CD14-positive monocyte (primary cell): Measurements from ENCODE around the gene HKDC1. TPM values are rescaled to one million over a fixed set of nuclear protein-coding genes. Genes with fewer than 3 reads are reported as not detected.
A peak's percentile ranks its signal among the peaks of the same experiment; 100 is the strongest.

ENCODE experiments used
- DNase-seq, 3 donors: peaks; one replicate each; pipeline ENCODE4 v3.0.0-alpha.2; 2011 to 2022
- H2AFZ ChIP-seq: 2 replicates; pipeline ENCODE4 v1.6.0; 2012; ENCODE audit warnings: mild to moderate bottlenecking, low read depth, low read length, inconsistent platforms; ENCODE audit not compliant: insufficient read depth, poor library complexity, severe bottlenecking
- H3K27ac ChIP-seq, 2 donors: 1 replicate in 1 of 2; 2 replicates in 1 of 2; pipeline ENCODE4 v1.5.1; 2012 to 2013; ENCODE audit warnings: low read length in 2 of 2, control low read depth in 1 of 2, inconsistent platforms in 1 of 2, low read depth in 1 of 2, mild to moderate bottlenecking in 1 of 2
- H3K27me3 ChIP-seq, 2 donors: one replicate each; pipeline versions ENCODE4 v1.6.0 to v1.6.1; 2011 to 2013; ENCODE audit warnings: low read length in 2 of 2; ENCODE audit not compliant: control insufficient read depth in 2 of 2, insufficient read depth in 2 of 2
- H3K36me3 ChIP-seq, 2 donors: replicated peaks in 1 of 2; 1 replicate in 1 of 2; 2 replicates in 1 of 2; pipeline versions ENCODE4 v1.5.1 to v1.6.1; 2012 to 2013; ENCODE audit warnings: low read length in 2 of 2, control low read depth in 1 of 2, inconsistent platforms in 1 of 2, mild to moderate bottlenecking in 1 of 2; ENCODE audit not compliant: insufficient read depth in 2 of 2, control insufficient read depth in 1 of 2
- H3K4me1 ChIP-seq, 2 donors: 1 replicate in 1 of 2; 2 replicates in 1 of 2; pipeline versions ENCODE4 v1.5.1 to v1.6.1; 2012 to 2013; ENCODE audit warnings: low read length in 2 of 2, control low read depth in 1 of 2, inconsistent platforms in 1 of 2, mild to moderate bottlenecking in 1 of 2, moderate library complexity in 1 of 2; ENCODE audit not compliant: insufficient read depth in 2 of 2, control insufficient read depth in 1 of 2
- H3K4me2 ChIP-seq: replicated peaks from 2 replicates; pipeline ENCODE3; 2012; ENCODE audit warnings: low read length, moderate library complexity, mild to moderate bottlenecking; ENCODE audit not compliant: poor library complexity, severe bottlenecking; ENCODE audit errors: extremely low read depth
- H3K4me3 ChIP-seq, 3 experiments: fragments of 200-600 bp in 1 of 3; sonication (generic) in 1 of 3; replicated peaks in 1 of 3; 1 replicate in 2 of 3; 2 replicates in 1 of 3; pipeline ENCODE4 v1.5.1; 2011 to 2013; ENCODE audit warnings: low read length in 3 of 3, mild to moderate bottlenecking in 3 of 3, control low read depth in 2 of 3, low read depth in 2 of 3, inconsistent platforms in 1 of 3, moderate library complexity in 1 of 3
- H3K79me2 ChIP-seq: 2 replicates; pipeline ENCODE4 v1.6.0; 2012; ENCODE audit warnings: mild to moderate bottlenecking, control low read depth, inconsistent platforms, low read length, moderate library complexity; ENCODE audit not compliant: insufficient read depth
- H3K9ac ChIP-seq: 2 replicates; pipeline ENCODE4 v1.6.0; 2017; ENCODE audit warnings: low read length, mild to moderate bottlenecking; ENCODE audit not compliant: insufficient read depth, poor library complexity, severe bottlenecking
- H3K9me3 ChIP-seq, 2 donors: replicated peaks in 1 of 2; 1 replicate in 1 of 2; 2 replicates in 1 of 2; pipeline versions ENCODE4 v1.5.1 to v1.6.1; 2012 to 2013; ENCODE audit warnings: low read length in 2 of 2, control low read depth in 1 of 2; ENCODE audit not compliant: control insufficient read depth in 1 of 2, insufficient read depth in 1 of 2
- H4K20me1 ChIP-seq: 2 replicates; pipeline ENCODE4 v1.6.0; 2012; ENCODE audit warnings: mild to moderate bottlenecking, low read length, control low read depth, moderate library complexity; ENCODE audit not compliant: insufficient read depth
- H3K27ac Mint-ChIP-seq, 7 donors: one replicate each; pipeline ENCODE4 v1.8.0; 2020; ENCODE audit warnings: mild to moderate bottlenecking in 7 of 7, mixed read lengths in 7 of 7, moderate library complexity in 6 of 7, inconsistent platforms in 2 of 7
- H3K27me3 Mint-ChIP-seq, 3 donors: one replicate each; pipeline ENCODE4 v1.8.0; 2021 to 2022; ENCODE audit warnings: low read depth in 3 of 3, mild to moderate bottlenecking in 3 of 3, mixed read lengths in 3 of 3, moderate library complexity in 3 of 3, inconsistent platforms in 1 of 3
- H3K36me3 Mint-ChIP-seq, 2 donors: one replicate each; pipeline ENCODE4 v1.8.0; 2020; ENCODE audit warnings: mixed read lengths in 2 of 2, inconsistent platforms in 1 of 2, mild to moderate bottlenecking in 1 of 2
- H3K4me1 Mint-ChIP-seq: one replicate; pipeline ENCODE4 v1.8.0; 2020; ENCODE audit warnings: mild to moderate bottlenecking, mixed read lengths
- H3K4me3 Mint-ChIP-seq, 2 donors: one replicate each; pipeline ENCODE4 v1.8.0; 2020; ENCODE audit warnings: mild to moderate bottlenecking in 2 of 2, mixed read lengths in 2 of 2, moderate library complexity in 1 of 2
- H3K9me3 Mint-ChIP-seq, 7 donors: one replicate each; pipeline ENCODE4 v1.8.0; 2020 to 2022; ENCODE audit warnings: mixed read lengths in 7 of 7, mild to moderate bottlenecking in 6 of 7, moderate library complexity in 6 of 7, inconsistent platforms in 2 of 7
- CTCF ChIP-seq: fragments of 200-600 bp; IDR thresholded peaks from one replicate; pipeline ENCODE4 v1.8.0; 2022; ENCODE audit warnings: antibody characterized with exemption, mild to moderate bottlenecking
- WGBS: methylation state at CpG from one replicate; pipeline ENCODE4 v1.1.5; 2013; ENCODE audit warnings: missing lambda C conversion rate; ENCODE audit not compliant: insufficient coverage; 5-methylcytosine and 5-hydroxymethylcytosine counted together
- intact Hi-C, 2 donors: fragments of 100-400 bp; cut with micrococcal nuclease; formaldehyde crosslinking; loops; one replicate each; pipeline versions ENCODE4 v1.15.0 to v1.15.1; 2023
- polyA plus RNA-seq, 3 donors: library from polyadenylated mRNA; depleted of rRNA in 1 of 3; unstranded in 2 of 3; stranded (reverse) in 1 of 3; fragments of 300-500 nt in 2 of 3; fragments of >200 nt in 1 of 3; fragmentation: Illumina TruSeq in 2 of 3; gene quantifications; 1 replicate in 2 of 3; 2 replicates in 1 of 3; pipeline ENCODE4 v1.2.3, GENCODE V29; 2012 to 2021

Gene HKDC1
- polyA plus RNA-seq, 3 donors = not detected

GRCh38 chr10:69232252-69232651, 12.1 kb downstream of the HKDC1 start:
- H3K4me3 Mint-ChIP-seq = no peak overlapping the region
- Histone ChIP-seq H3K9ac (no peak overlapping the region), H3K4me3 (no peak overlapping the region), H3K4me2 (no peak overlapping the region), H3K79me2 (no peaks in the 10 kb centered on the region), H4K20me1 (no peaks in the 10 kb centered on the region), H3K4me1 (peaks cover 16 to 18% of the 10 kb centered on the region in 2 donors), H3K27ac (no peak overlapping the region), H3K27me3 (no peaks in the 10 kb centered on the region), H3K36me3 (no peaks in the 10 kb centered on the region), H3K9me3 (no peaks in the 10 kb centered on the region), H2AFZ (no peak overlapping the region)
- no peak for DNase-seq
- TF ChIP-seq CTCF = no peak
- H3K4me1 Mint-ChIP-seq = peaks cover 20% of the 10 kb centered on the region
- H3K27me3 Mint-ChIP-seq = peaks cover 0 to 3% (median 0%) of the 10 kb centered on the region in 3 donors
- no peaks in the 10 kb centered on the region for H3K36me3 Mint-ChIP-seq
- no peaks in the 10 kb centered on the region for H3K9me3 Mint-ChIP-seq
- no peak overlapping the region for H3K27ac Mint-ChIP-seq
- 95% methylated on average over 9 of the region's 9 CpGs for WGBS
- intact Hi-C loops = no loop called here

GRCh38 chr10:69232736-69233480, 12.8 kb downstream of the HKDC1 start:
- intact Hi-C loops = no loop called here
- Mint-ChIP-seq H3K27ac (peak overlapping the region in 2 of 7 donors; percentile 45 to 80), H3K9me3 (no peaks in the 10 kb centered on the region), H3K36me3 (no peaks in the 10 kb centered on the region), H3K4me3 (no peak overlapping the region), H3K27me3 (peaks cover 0 to 3% (median 0%) of the 10 kb centered on the region in 3 donors), H3K4me1 (peaks cover 25% of the 10 kb centered on the region)
- TF ChIP-seq CTCF = no peak
- Histone ChIP-seq H2AFZ (no peak overlapping the region), H3K9ac (no peak overlapping the region), H3K9me3 (no peaks in the 10 kb centered on the region), H3K27ac (no peak overlapping the region), H3K36me3 (no peaks in the 10 kb centered on the region), H4K20me1 (no peaks in the 10 kb centered on the region), H3K27me3 (no peaks in the 10 kb centered on the region), H3K79me2 (no peaks in the 10 kb centered on the region), H3K4me1 (peaks cover 19 to 22% of the 10 kb centered on the region in 2 donors), H3K4me2 (no peak overlapping the region), H3K4me3 (no peak overlapping the region)
- DNase-seq = no peak
- 92% methylated on average over 16 of the region's 22 CpGs for WGBS
